ENCODE measurements around the gene RACGAP1. TPM values are rescaled to one million over a fixed set of nuclear protein-coding genes. Genes with fewer than 3 reads are reported as not detected.

The RACGAP1 gene
- polyA plus RNA-seq, 1 of the 3 experiments (the other 2 are of a cell fraction): 21.5 TPM

DNA sequence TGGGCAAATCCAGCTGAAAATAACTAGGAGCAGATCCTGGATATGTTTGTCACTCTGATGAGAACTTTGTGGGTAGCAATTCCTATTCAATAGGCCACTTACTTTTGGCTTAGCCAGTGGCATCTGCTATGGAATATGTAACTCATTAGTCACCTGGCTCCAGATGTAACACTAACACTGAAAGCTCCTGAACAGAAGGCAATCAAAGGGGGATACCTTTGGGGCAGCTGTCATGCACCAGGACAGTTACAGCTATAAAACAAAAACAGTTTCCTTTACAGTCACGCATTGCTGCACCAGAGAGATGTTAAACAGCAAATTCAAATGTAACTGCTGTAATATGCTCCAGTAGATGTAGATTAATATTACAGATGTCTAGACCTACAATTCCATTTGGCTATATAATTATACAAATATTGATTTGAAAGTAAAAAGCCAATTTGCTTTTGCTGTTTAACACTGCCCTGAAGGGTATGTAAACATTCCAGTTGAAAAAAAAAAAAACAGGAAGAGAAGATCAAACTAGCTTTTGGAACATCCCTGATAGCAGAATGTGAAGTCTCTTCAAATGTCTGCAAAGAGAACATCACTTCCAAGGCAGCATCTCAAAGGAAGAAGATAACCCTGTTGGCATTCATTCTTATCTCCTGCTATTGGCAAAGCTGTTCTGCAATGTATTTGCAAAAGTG is 18.4 kb downstream of the RACGAP1 start:
- ChIA-PET CTCF (interaction anchor here (0.9 to 7.4 kb wide), 12 partner anchors 11 to 78 kb away, joined by 3 to 44 read pairs (median 8); partner anchors contain the start of gene AQP6), POLR2A (interaction anchor here (0.6 to 1.2 kb wide), 5 partner anchors 11 to 135 kb away, joined by 3 to 4 read pairs (median 3); partner anchors contain the start of gene RACGAP1)
- Histone ChIP-seq H4K20me1 (ENCODE audit: insufficient read depth) (peaks cover 8% of the 10 kb centered on the region; the same call in 1 of the 2 replicates), H3K9ac (no peak overlapping the region), H3K4me3 (ENCODE audit: low read depth in 2 of 2, low read length in 1 of 2) (no peak overlapping the region), H3K9me3 (no peaks in the 10 kb centered on the region), H3K27ac (ENCODE audit: low read depth in 2 of 2, low read length in 1 of 2) (peak overlapping the region; percentile 3 to 87; a peak in 3 of 4 replicates), H3K36me3 (replicated peaks in 1 of 2; ENCODE audit: control insufficient read depth in 1 of 2, insufficient read depth in 2 of 2, low read length in 1 of 2) (peaks cover 24 to 26% of the 10 kb centered on the region in 2 experiments), H3K9me2 (no peaks in the 10 kb centered on the region), H2AFZ (ENCODE audit: low read depth) (peak overlapping the region; percentile 4; the same call in 1 of the 2 replicates), H3K4me1 (ENCODE audit: control insufficient read depth in 1 of 2, insufficient read depth in 2 of 2, low read depth in 1 of 2, low read length in 1 of 2) (peaks cover 6 to 41% of the 10 kb centered on the region in 2 experiments; a peak in 2 of 4 replicates), H3K79me2 (ENCODE audit: insufficient read depth) (peaks cover 90% of the 10 kb centered on the region), H3K27me3 (ENCODE audit: insufficient read depth) (no peaks in the 10 kb centered on the region), H3K4me2 (0 out of 2 replicates have a peak overlapping the region, but pooled peaks have one; percentile 2), H3F3A (replicated peaks; ENCODE audit: insufficient read depth) (peaks cover 10% of the 10 kb centered on the region)
- DNase-seq: no peak
- 62% methylated on average over 1 of the region's 1 CpG for WGBS (ENCODE audit: low lambda C conversion rate)
- TF ChIP-seq, protein P1, sequence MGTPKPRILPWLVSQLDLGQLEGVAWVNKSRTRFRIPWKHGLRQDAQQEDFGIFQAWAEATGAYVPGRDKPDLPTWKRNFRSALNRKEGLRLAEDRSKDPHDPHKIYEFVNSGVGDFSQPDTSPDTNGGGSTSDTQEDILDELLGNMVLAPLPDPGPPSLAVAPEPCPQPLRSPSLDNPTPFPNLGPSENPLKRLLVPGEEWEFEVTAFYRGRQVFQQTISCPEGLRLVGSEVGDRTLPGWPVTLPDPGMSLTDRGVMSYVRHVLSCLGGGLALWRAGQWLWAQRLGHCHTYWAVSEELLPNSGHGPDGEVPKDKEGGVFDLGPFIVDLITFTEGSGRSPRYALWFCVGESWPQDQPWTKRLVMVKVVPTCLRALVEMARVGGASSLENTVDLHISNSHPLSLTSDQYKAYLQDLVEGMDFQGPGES (IDR thresholded peaks at IDR 0.05; ENCODE audit: low read depth, low read length): no peak
- TF ChIP-seq RCOR1 (IDR thresholded peaks at IDR 0.05; ENCODE audit: low read length) (peak; percentile 87), TCF12 (IDR thresholded peaks at IDR 0.05) (peak; percentile 63; the same call in 1 of the 2 replicates), PBX3 (IDR thresholded peaks at IDR 0.05) (no peak), NFIC (IDR thresholded peaks at IDR 0.05; ENCODE audit: borderline replicate concordance) (no peak), YY1 (IDR thresholded peaks at IDR 0.05; ENCODE audit: low read depth) (no peak), EP300 (IDR thresholded peaks at IDR 0.05; ENCODE audit: borderline replicate concordance in 1 of 2, low read depth in 1 of 2, low read length in 1 of 2) (peak in 1 of 2 experiments; percentile 80; a peak in 2 of 4 replicates), FOSL2 (IDR thresholded peaks at IDR 0.05; ENCODE audit: borderline replicate concordance, low read depth) (no peak)
- TF ChIP-seq, protein P2, sequence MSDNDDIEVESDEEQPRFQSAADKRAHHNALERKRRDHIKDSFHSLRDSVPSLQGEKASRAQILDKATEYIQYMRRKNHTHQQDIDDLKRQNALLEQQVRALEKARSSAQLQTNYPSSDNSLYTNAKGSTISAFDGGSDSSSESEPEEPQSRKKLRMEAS (IDR thresholded peaks at IDR 0.05; ENCODE audit: low read depth): no peak

GRCh38 chr12:50006280-50006679 is 19.0 kb downstream of the RACGAP1 start:
- no peak overlapping the region for H3K4me2 ChIP-seq
- H3K9ac ChIP-seq: no peak overlapping the region
- POLR2A ChIA-PET: interaction anchor here (1.0 to 1.2 kb wide), 4 partner anchors 11 to 134 kb away, joined by 3 to 4 read pairs (median 3); partner anchors contain the start of gene RACGAP1
- H3K27me3 ChIP-seq (ENCODE audit: insufficient read depth): no peaks in the 10 kb centered on the region
- H4K20me1 ChIP-seq (ENCODE audit: insufficient read depth): peaks cover 8% of the 10 kb centered on the region; the same call in 1 of the 2 replicates
- H3K79me2 ChIP-seq (ENCODE audit: insufficient read depth): peaks cover 90% of the 10 kb centered on the region
- H3F3A ChIP-seq (replicated peaks; ENCODE audit: insufficient read depth): peaks cover 10% of the 10 kb centered on the region
- no peak for DNase-seq
- CTCF ChIA-PET: interaction anchor here (1.4 to 7.4 kb wide), 9 partner anchors 15 to 64 kb away, joined by 4 to 44 read pairs (median 19); partner anchors contain the start of gene AQP6
- H3K9me3 ChIP-seq: no peaks in the 10 kb centered on the region
- H2AFZ ChIP-seq (ENCODE audit: low read depth): no peak overlapping the region
- no peak overlapping the region for H3K4me3 ChIP-seq (ENCODE audit: low read depth in 2 of 2, low read length in 1 of 2)
- H3K4me1 ChIP-seq (ENCODE audit: control insufficient read depth in 1 of 2, insufficient read depth in 2 of 2, low read depth in 1 of 2, low read length in 1 of 2): peaks cover 6 to 41% of the 10 kb centered on the region in 2 experiments; a peak in 2 of 4 replicates
- peaks cover 26 to 27% of the 10 kb centered on the region in 2 experiments for H3K36me3 ChIP-seq (replicated peaks in 1 of 2; ENCODE audit: control insufficient read depth in 1 of 2, insufficient read depth in 2 of 2, low read length in 1 of 2)
- no peaks in the 10 kb centered on the region for H3K9me2 ChIP-seq
- TF ChIP-seq USF1 (IDR thresholded peaks at IDR 0.05; ENCODE audit: borderline replicate concordance, low read depth) (no peak), CHD2 (IDR thresholded peaks at IDR 0.05; ENCODE audit: low read length, partially characterized antibody) (no peak)
- peak overlapping the region; percentile 3 to 87; a peak in 3 of 4 replicates for H3K27ac ChIP-seq (ENCODE audit: low read depth in 2 of 2, low read length in 1 of 2)
- WGBS (ENCODE audit: low lambda C conversion rate): 89% methylated on average over 7 of the region's 7 CpGs
